ENCODE data around the gene SH3PXD2B. TPM values are rescaled to one million over a fixed set of nuclear protein-coding genes. Genes with fewer than 3 reads are reported as not detected.

The SH3PXD2B gene
- total RNA-seq, 2 experiments from 2014 or later, result 0.60 to 0.95 TPM

- Histone ChIP-seq H3K27ac (ENCODE audit: low read depth in 1 of 2, low read length in 2 of 2) (no peak overlapping the region), H3K36me3 (ENCODE audit: insufficient read depth, low read length) (no peaks in the 10 kb centered on the region), H3K27me3 (ENCODE audit: control insufficient read depth in 1 of 2, insufficient read depth in 2 of 2, low read length in 2 of 2) (no peaks in the 10 kb centered on the region), H3K9me3 (ENCODE audit: control insufficient read depth in 1 of 2, insufficient read depth in 1 of 2, low read length in 2 of 2) (no peaks in the 10 kb centered on the region), H3K4me1 (ENCODE audit: insufficient read depth, low read length) (no peaks in the 10 kb centered on the region), H3K4me3 (ENCODE audit: low read length) (no peak overlapping the region)
- Mint-ChIP-seq H3K9me3 (no peaks in the 10 kb centered on the region), H3K27ac (no peak overlapping the region), H3K36me3 (ENCODE audit: low read depth) (no peaks in the 10 kb centered on the region), H3K4me3 (no peak overlapping the region), H3K27me3 (peaks cover 10% of the 10 kb centered on the region), H3K4me1 (ENCODE audit: low read depth) (no peaks in the 10 kb centered on the region)
- intact Hi-C loops (cut with DNase I, micrococcal nuclease), result no loop called here
- ATAC-seq (ENCODE audit: poor library complexity) (no peak), DNase-seq (no peak)
- POLR2A ChIA-PET, result no interaction called here
- CTCF ChIA-PET, result no interaction called here
- TF ChIP-seq CTCF (IDR thresholded peaks at IDR 0.05), result no peak
Observed at GRCh38 chr5:172497591-172498255, 43.4 kb upstream of the SH3PXD2B start.

GRCh38 chr5:172496671-172497371 lies 42.5 kb upstream of the SH3PXD2B start:
- Histone ChIP-seq H3K27ac (ENCODE audit: low read depth in 1 of 2, low read length in 2 of 2) (no peak overlapping the region), H3K9me3 (ENCODE audit: control insufficient read depth in 1 of 2, insufficient read depth in 1 of 2, low read length in 2 of 2) (no peaks in the 10 kb centered on the region), H3K4me3 (ENCODE audit: low read length) (no peak overlapping the region), H3K4me1 (ENCODE audit: insufficient read depth, low read length) (no peaks in the 10 kb centered on the region), H3K27me3 (ENCODE audit: control insufficient read depth in 1 of 2, insufficient read depth in 2 of 2, low read length in 2 of 2) (no peaks in the 10 kb centered on the region), H3K36me3 (ENCODE audit: insufficient read depth, low read length) (no peaks in the 10 kb centered on the region)
- H3K27me3 Mint-ChIP-seq, result peaks cover 15% of the 10 kb centered on the region
- H3K4me1 Mint-ChIP-seq (ENCODE audit: low read depth), result no peaks in the 10 kb centered on the region
- ATAC-seq (ENCODE audit: poor library complexity), result no peak
- no peak overlapping the region for H3K4me3 Mint-ChIP-seq
- no peak for TF ChIP-seq CTCF (IDR thresholded peaks at IDR 0.05)
- H3K27ac Mint-ChIP-seq, result no peak overlapping the region
- no peaks in the 10 kb centered on the region for H3K9me3 Mint-ChIP-seq
- DNase-seq, result no peak
- no peaks in the 10 kb centered on the region for H3K36me3 Mint-ChIP-seq (ENCODE audit: low read depth)
- intact Hi-C loops (cut with DNase I, micrococcal nuclease), result no loop called here
- CTCF ChIA-PET, result no interaction called here
- POLR2A ChIA-PET, result no interaction called here

- no peaks in the 10 kb centered on the region for H3K36me3 Mint-ChIP-seq (ENCODE audit: low read depth)
- H3K27me3 Mint-ChIP-seq, result peaks cover 19% of the 10 kb centered on the region
Observed at GRCh38 chr5:172494630-172495505, 40.5 kb upstream of the SH3PXD2B start.

More at GRCh38 chr5:172494630-172495505, 40.5 kb upstream of the SH3PXD2B start:
- Histone ChIP-seq H3K4me1 (ENCODE audit: insufficient read depth, low read length) (no peaks in the 10 kb centered on the region), H3K9me3 (ENCODE audit: control insufficient read depth in 1 of 2, insufficient read depth in 1 of 2, low read length in 2 of 2) (no peaks in the 10 kb centered on the region), H3K27me3 (ENCODE audit: control insufficient read depth in 1 of 2, insufficient read depth in 2 of 2, low read length in 2 of 2) (no peaks in the 10 kb centered on the region), H3K36me3 (ENCODE audit: insufficient read depth, low read length) (no peaks in the 10 kb centered on the region), H3K27ac (ENCODE audit: low read depth in 1 of 2, low read length in 2 of 2) (no peak overlapping the region), H3K4me3 (ENCODE audit: low read length) (no peak overlapping the region)
- ATAC-seq (ENCODE audit: poor library complexity), result no peak
- Mint-ChIP-seq H3K4me3 (no peak overlapping the region), H3K4me1 (ENCODE audit: low read depth) (no peaks in the 10 kb centered on the region), H3K9me3 (no peaks in the 10 kb centered on the region), H3K27ac (no peak overlapping the region)
- DNase-seq, result no peak
- intact Hi-C loops (cut with DNase I, micrococcal nuclease), result no loop called here
- ChIA-PET CTCF (no interaction called here), POLR2A (interaction anchor here (0.6 kb wide), 1 partner anchor 1231 kb away, joined by 3 read pairs; no protein-coding TSS in a partner anchor)
- TF ChIP-seq CTCF (IDR thresholded peaks at IDR 0.05), result no peak

Measured in CD4-positive, alpha-beta T cell (primary cell).